Motor neuron (in vitro differentiated cells): ENCODE results near the gene PEA15. TPM values are rescaled to one million over a fixed set of nuclear protein-coding genes. Genes with fewer than 3 reads are reported as not detected.

ENCODE experiments used
- ATAC-seq, 8 experiments: fragments of 200-7000 bp; cut with Tn5 transposase; replicated peaks in 6 of 8; 2 replicates each; pipeline ENCODE4 v1.8.0; 2021; ENCODE audit warnings: mild to moderate bottlenecking in 8 of 8, moderate library complexity in 8 of 8
- H3K27ac ChIP-seq, 2 donors: fragments of 250-450 bp; sonication (Bioruptor Pico); 2 replicates each; pipeline ENCODE4 v1.9.0; 2021; ENCODE audit warnings: antibody characterized with exemption in 2 of 2, mild to moderate bottlenecking in 2 of 2, moderate library complexity in 1 of 2
- H3K4me1 ChIP-seq, 2 donors: fragments of 250-450 bp; sonication (Bioruptor Pico); replicated peaks in 1 of 2; 2 replicates each; pipeline ENCODE4 v1.6.1; 2021; ENCODE audit warnings: antibody characterized with exemption in 2 of 2, mild to moderate bottlenecking in 2 of 2, moderate library complexity in 1 of 2
- H3K4me3 ChIP-seq, 5 donors: fragments of 250-450 bp; sonication (Bioruptor Pico); 2 replicates each; pipeline ENCODE4 v1.9.0; 2021; ENCODE audit warnings: antibody characterized with exemption in 5 of 5, mild to moderate bottlenecking in 5 of 5, moderate library complexity in 4 of 5
- WGBS, 10 experiments: fragments of 450-650 bp; shearing (Covaris generic); methylation state at CpG; one replicate each; pipeline ENCODE4 v1.0.0; 2022; 5-methylcytosine and 5-hydroxymethylcytosine counted together
- in situ Hi-C, 9 experiments: fragments of 400-800 bp; cut with MboI; loops; one replicate each; pipeline ENCODE4 v1.15.0; 2021; ENCODE audit warnings: low sequenced_read_pairs in 9 of 9, low pct_unique_long_range_greater_than_20kb in 2 of 9; ENCODE audit not compliant: unreplicated experiment in 9 of 9
- total RNA-seq, 8 experiments: library from RNA; unstranded; fragments of 300-600 nt; gene quantifications; 2 replicates each; pipeline versions ENCODE4 v1.2.3 to v1.2.4, GENCODE V29; 2022

The PEA15 gene
- total RNA-seq, 8 experiments from 2014 or later: 26.4 to 322 (median 66.3) TPM

DNA sequence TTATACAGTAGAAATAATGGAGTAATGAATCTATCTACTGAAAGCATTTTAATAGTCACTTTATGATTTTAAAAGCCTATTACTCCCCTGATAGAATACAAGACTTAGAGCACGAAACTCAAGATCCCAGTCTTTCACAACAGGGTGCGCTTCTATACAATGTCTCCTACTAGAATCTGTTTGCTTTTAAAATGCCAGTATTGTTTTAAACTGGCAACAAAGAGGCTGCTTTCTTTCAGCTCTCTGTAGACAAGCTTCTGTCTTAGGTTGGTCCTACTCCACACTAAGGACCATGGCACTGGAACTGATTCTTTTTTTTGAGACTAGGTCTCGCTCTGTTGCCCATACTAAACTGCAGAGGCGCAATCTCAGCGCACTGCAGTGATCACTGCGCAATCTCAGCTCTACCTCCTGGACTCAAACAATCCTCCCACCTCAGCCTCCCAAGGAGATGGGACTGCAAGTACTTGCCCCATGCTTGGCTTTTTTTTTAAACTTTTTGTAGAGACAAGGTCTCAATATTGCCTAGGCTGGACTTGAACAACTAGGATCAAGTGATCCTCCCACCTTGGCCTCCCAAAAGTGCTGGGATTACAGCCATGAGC lies 52.3 kb downstream of the PEA15 start:
- ATAC-seq: no peak
- WGBS, 10 experiments: 89 to 100% (median 96%) methylated on average over 1 to 6 of the region's 6 CpGs
- Histone ChIP-seq H3K4me1 (peaks cover 10 to 23% of the 10 kb centered on the region in 2 donors), H3K4me3 (no peak overlapping the region), H3K27ac (no peak overlapping the region)
- in situ Hi-C loops: no loop called here

DNA sequence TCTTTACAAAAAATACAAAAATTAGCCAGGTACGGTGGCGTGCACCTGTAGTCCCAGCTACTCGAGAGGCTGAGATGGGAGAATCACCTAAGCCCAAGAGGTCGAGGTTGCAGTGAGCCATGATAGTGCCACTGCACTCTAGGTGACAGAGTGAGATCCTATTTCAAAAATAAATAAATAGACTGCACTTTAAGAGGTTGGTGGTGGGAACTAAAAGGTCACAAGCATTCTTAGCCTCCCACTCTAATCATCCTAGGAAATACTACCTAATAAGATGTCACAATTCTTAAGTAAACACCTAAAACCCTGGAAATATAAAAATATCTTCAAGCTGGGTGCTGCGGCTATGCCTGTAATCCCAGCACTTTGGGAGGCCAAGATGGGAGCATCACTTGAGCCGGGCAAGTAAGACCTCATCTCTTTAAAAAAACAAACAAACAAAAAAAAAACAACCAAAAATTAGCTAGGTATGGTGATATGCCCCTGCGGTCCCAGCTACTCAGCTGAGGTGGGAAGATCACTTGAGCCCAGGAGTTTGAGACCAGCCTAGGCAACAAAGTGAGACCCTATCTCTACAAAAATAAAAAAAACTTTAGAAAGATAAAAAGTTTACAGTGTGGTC lies 53.1 kb downstream of the PEA15 start:
- in situ Hi-C loops: no loop called here
- Histone ChIP-seq H3K4me3 (no peak overlapping the region), H3K4me1 (peaks cover 13 to 28% of the 10 kb centered on the region in 2 donors), H3K27ac (no peak overlapping the region)
- ATAC-seq: no peak
- WGBS, 10 experiments: 89 to 100% (median 98%) methylated on average over 2 to 7 of the region's 7 CpGs; no CpG with 5 or more reads in 1 of the 10 experiments

DNA sequence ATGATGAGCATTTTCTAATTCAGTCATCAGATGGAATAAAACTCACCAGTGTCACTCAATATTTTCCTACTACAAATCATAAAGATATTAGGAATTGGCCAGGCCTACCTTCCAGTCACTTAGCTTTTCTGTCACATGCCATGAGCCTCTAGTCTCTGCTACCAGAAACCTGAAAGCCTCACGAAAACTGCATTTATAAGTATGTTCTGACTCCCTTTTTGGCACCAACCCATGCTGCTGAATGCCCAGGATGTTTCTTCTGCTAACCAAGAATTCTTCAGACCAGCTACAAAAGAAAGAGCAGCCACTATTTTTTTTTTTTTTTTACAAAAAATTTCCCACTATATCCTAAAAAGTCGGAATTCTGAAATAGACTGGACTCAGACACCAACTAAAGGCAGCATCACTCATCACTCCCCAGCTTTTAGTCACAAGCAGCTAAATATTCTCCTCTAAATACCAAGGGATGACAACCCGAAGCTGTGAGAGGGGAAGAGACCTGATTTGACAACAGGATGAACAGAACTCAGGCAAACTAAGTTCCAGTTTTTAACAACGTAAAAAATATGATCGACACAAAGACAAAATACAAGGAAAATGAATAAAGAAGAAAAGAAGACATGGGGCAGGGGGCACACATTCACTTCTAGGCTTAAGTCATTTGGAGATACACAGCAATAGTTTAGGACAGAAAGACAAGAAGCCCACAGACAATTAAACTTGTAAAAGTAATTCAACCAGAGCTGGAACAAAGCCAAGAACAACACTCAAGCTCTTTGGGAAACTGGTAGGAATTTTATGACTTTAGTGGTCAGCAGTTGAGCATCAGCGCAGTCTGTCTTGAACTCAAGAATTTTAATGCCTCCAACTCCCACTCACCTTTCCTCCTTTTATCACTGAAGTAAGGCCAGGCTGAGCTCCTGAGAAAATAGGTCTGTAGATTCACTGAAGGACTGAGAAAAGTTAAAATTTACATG lies 55.5 kb downstream of the PEA15 start:
- Histone ChIP-seq H3K4me3 (peak overlapping the region; percentile 55 to 84 (median 77)), H3K4me1 (peaks cover 13 to 28% of the 10 kb centered on the region in 2 donors), H3K27ac (peak overlapping the region in 1 of 2 donors; percentile 98)
- ATAC-seq: peak in 1 of 8 experiments; percentile 23
- 14 to 93% (median 38%) methylated on average over 2 to 6 of the region's 6 CpGs for WGBS, 10 experiments
- in situ Hi-C loops: no loop called here

DNA sequence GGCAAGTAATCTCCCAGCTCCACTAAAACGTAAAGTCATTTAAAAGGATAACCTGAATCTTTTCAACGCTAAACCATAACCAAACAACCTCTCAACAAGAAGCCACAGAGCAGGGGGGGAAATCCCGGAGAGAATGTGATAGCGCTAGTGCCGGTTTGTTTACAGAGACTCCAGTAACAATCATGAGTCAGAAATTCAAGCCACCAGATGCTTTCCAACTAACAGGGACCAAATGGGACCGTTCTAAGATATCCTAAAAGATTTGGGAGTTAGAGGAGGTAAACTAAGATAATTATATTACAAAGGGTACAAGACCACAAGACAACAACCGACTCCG lies 56.3 kb downstream of the PEA15 start:
- Histone ChIP-seq H3K4me1 (peaks cover 13 to 23% of the 10 kb centered on the region in 2 donors), H3K27ac (peak overlapping the region; percentile 91 to 98), H3K4me3 (peak overlapping the region; percentile 55 to 84 (median 77))
- 0 to 10% (median 0%) methylated on average over 2 to 8 of the region's 8 CpGs; no CpG with 5 or more reads in 1 of the 10 experiments for WGBS, 10 experiments
- ATAC-seq: peak; percentile 4 to 47 (median 19)
- in situ Hi-C loops: no loop called here

DNA sequence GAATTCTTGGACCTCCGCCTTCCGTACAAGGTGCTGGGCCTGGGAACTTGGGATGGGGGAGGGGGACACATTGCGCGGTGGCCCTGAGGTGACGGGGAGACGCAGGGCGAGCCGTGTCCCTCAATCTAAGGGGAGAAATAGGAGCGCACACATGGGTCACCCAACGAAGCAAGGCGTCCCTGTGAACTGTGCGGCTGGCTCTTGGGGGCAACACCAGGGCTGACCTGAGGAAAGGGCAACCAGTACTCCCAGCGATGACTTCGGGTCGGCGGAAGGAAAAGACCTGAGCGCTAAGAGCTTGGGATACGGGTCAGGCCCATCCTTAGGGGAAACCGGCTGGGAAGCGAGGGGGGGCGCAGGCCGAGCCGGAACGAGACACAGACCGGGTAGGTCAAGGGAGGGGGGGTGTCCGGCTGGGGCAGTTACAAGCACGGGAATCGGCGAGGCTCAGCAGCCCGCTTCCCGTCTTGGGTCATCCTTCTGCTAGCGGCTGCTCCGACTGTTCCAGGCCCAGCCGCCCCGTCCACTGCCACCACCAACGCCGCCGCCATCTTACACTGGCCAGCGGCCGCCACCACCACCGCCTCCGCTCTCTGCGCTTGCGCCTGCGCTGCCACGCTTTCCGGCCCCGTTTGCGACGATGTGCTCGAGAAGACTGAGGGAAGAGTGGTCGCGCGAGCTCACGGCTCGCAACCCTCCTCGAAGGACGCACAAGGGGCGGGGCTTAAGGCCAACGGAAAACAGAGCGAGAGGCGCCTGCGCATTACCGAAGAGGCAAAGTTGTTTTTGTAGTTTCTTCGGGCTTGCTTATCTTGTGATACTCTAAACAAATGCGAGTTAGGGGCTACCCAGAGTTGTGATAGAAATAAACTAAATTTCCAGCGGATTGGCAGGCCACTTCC lies 57.0 kb downstream of the PEA15 start, which contains the start of gene DCAF8:
Gene DCAF8 (minus strand): TSS at position 657 of the 902 bp plus-strand sequence. CDS start 18,541 bp downstream, outside the sequence.
- ATAC-seq: peak; percentile 89 to 98 (median 96)
- H3K27ac ChIP-seq: peak within 1 kb of the TSS; percentile 91 to 98
- peak within 1 kb of the TSS; percentile 55 to 84 (median 77) for H3K4me3 ChIP-seq
- in situ Hi-C loops: no loop called here
- H3K4me1 ChIP-seq: peaks cover 13 to 21% of the 10 kb centered on the region in 2 donors
- 0 to 3% (median 1%) methylated on average over 2 to 34 of the region's 67 CpGs; no CpG with 5 or more reads in 2 of the 10 experiments for WGBS, 10 experiments

DNA sequence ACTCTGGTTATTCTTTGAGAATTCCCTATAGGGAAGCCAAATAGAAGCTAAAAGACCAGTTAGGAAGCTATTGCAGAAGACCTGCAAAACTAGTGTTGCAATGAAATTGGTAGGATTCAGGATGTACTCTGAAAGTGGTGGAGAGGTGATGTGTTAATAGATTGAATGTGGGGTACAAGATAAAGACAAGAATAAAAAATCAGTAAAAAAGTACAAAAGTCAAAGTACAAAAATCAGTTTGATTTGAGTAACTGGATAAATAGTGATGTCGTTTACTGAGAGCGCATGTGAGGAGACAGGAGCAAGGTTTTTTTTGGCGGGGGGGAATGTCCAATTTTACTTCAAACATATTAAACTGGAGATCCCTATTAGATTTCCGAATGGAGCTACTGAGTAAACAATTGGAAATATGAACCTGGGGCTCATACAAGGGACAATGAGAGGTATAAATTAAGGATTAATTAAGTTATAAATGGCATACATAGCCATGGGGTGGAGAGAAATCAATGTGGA lies 59.7 kb downstream of the PEA15 start:
- 44 to 90% (median 81%) methylated on average over 2 to 4 of the region's 4 CpGs for WGBS, 10 experiments

More for the DNA sequence above, 59.7 kb downstream of the PEA15 start:
- H3K27ac ChIP-seq: no peak overlapping the region
- no peak for ATAC-seq
- in situ Hi-C loops: no loop called here
- H3K4me1 ChIP-seq: peaks cover 11 to 17% of the 10 kb centered on the region in 2 donors
- no peak overlapping the region for H3K4me3 ChIP-seq

Other genes with a start within 250 kb of the PEA15 start
- 10 to 100 TPM in 4 of 8 experiments, 1 to 10 TPM in 4; 5.5 to 12.3 (median 10.3) TPM for gene PIGM, start 173.4 kb upstream of the PEA15 start, total RNA-seq
- gene KCNJ10, start 135.2 kb upstream of the PEA15 start, total RNA-seq: 1 to 10 TPM in 2 of 8 experiments, under 1 TPM in 6; 0.18 to 3.9 (median 0.50) TPM
- gene KCNJ9, start 123.8 kb upstream of the PEA15 start, total RNA-seq: 1 to 10 TPM in 5 of 8 experiments, under 1 TPM in 3; 0.18 to 9.5 (median 3.8) TPM
- 10 to 100 TPM; 18.6 to 47.4 (median 39.4) TPM for gene IGSF8, start 106.8 kb upstream of the PEA15 start, total RNA-seq
- gene ATP1A2, start 89.6 kb upstream of the PEA15 start, total RNA-seq: 10 to 100 TPM in 1 of 8 experiments, 1 to 10 TPM in 4, under 1 TPM in 3; 0.54 to 53.5 (median 1.2) TPM
- under 1 TPM in 6 of 8 experiments, not detected in 2; 0.17 to 0.57 (median 0.21) TPM for gene ATP1A4, start 53.8 kb upstream of the PEA15 start, total RNA-seq
- gene CASQ1, start 14.8 kb upstream of the PEA15 start, total RNA-seq: under 1 TPM in 7 of 8 experiments, not detected in 1; 0.16 to 0.81 (median 0.21) TPM
- 100 to 1,000 TPM in 6 of 8 experiments, 10 to 100 TPM in 2; 81.9 to 232 (median 129) TPM for gene DCAF8, start 57.2 kb downstream of the PEA15 start, total RNA-seq
- gene PEX19, start 79.7 kb downstream of the PEA15 start, total RNA-seq: 10 to 100 TPM; 27.4 to 55.5 (median 41.3) TPM
- gene COPA, start 137.9 kb downstream of the PEA15 start, total RNA-seq: 100 to 1,000 TPM; 134 to 326 (median 200) TPM
- 10 to 100 TPM; 44.0 to 94.2 (median 68.4) TPM for gene NCSTN, start 138.0 kb downstream of the PEA15 start, total RNA-seq
- gene NHLH1, start 161.7 kb downstream of the PEA15 start, total RNA-seq: 10 to 100 TPM in 3 of 8 experiments, 1 to 10 TPM in 1, under 1 TPM in 3, not detected in 1; 0.22 to 39.8 (median 4.7) TPM
- 10 to 100 TPM in 5 of 8 experiments, 1 to 10 TPM in 2, under 1 TPM in 1; 0.46 to 98.3 (median 54.1) TPM for gene VANGL2, start 195.2 kb downstream of the PEA15 start, total RNA-seq